Adrenal gland (tissue), 5 donors: ENCODE measurements around the gene UGP2.

Source experiments
- CTCF ChIP-seq, 6 experiments: fragments of 450-650 bp in 4 of 6; fragments of 200-600 bp in 2 of 6; sonication (generic) in 1 of 6; IDR thresholded peaks; 1 replicate in 5 of 6; 2 replicates in 1 of 6; pipeline versions ENCODE4 v1.5.1 to v1.8.0; 2016 to 2021; ENCODE audit warnings: antibody characterized with exemption in 6 of 6, mild to moderate bottlenecking in 2 of 6, moderate library complexity in 1 of 6
- POLR2A ChIP-seq, 2 donors: fragments of 450-650 bp; IDR thresholded peaks; one replicate each; pipeline ENCODE4 v1.6.1; 2017; ENCODE audit warnings: antibody characterized with exemption in 2 of 2, mild to moderate bottlenecking in 2 of 2, moderate library complexity in 1 of 2
- donor health status: DM: no; HTN: no; CAD: no.

- TF ChIP-seq CTCF (IDR thresholded peaks at IDR 0.05) (no peak), POLR2A (IDR thresholded peaks at IDR 0.05) (no peak)
Observed at GRCh38 chr2:63863707-63864106, 22.0 kb downstream of the UGP2 start.
